GM19193 (cell line): ENCODE measurements around the gene TM4SF4.

Source experiments
- POLR2A ChIP-seq: IDR thresholded peaks from 4 replicates; pipeline ENCODE4 v1.6.1; 2011; ENCODE audit not compliant: insufficient read depth, insufficient read length; ENCODE audit errors: extremely low read depth

Gene TM4SF4

DNA sequence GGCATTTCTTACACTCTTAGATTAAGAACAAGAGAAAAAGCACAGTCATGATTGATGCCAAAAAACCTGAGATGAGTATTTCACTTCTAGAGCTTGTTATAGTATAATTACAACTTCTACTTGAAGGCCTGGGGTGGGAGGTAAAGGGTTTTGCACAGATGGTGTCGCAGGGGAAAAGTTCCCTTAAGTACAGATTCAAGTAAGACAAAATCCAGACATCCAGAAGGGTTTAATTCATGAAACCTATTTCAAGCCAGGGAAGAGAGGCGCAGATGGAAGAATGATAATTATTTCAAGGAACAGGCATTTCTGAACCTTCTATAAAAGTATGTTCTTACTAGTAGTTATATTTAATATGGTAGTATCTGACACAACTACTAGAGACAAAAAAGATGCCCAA lies 70.6 kb downstream of the TM4SF4 start:
- no peak for TF ChIP-seq POLR2A

DNA sequence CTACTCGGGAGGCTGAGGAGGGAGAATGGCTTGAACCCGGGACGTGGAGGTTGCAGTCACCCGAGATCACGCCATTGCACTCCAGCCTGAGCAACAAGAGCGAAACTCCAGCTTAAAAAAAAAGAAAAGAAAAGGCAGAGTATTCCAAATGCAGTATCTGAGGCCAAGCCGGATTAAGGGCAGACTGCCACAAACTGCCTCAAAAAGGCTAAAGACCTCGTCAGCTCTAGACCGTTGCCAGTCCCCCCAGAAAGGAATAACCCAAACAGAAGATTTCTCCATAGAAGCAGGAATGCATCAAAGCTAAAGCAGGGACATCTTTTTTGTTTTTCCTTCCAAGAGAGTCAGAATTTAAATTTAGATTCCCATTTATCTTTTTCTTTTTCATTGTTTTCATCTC lies 72.9 kb downstream of the TM4SF4 start:
- no peak for TF ChIP-seq POLR2A

DNA sequence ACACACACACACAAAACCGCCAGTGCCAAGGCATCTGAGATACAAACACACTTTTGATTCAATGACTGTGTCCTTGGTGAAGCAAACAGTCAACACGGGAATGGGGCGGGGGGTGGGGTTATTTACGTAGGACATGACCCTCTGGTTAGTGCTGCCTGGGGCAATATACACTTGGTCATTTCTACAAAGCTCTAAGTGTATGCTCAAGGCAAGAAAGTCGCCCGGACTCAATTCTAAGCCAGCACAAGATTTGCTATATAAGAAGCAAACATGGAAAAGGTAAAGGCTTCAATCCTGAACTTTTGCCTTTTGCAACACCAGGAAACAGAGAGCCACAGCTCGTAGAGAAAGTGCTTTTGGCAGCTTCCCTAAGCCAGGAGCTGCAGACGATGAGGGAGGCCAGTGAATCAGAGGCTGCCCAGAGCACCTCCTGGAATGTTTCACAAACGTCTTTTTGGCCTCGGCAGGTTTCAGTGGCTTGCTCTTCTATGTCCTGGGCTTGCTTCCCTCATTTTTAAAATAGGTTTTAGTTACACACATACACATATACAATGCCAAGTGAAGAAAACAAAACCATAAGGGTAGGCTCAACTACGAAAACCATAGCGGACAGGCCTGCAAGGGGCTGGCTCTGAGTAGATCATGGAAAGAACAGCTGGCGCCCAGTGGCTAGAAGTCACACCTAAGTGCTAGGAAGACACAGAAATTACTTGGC lies 73.6 kb downstream of the TM4SF4 start:
- no peak for TF ChIP-seq POLR2A

DNA sequence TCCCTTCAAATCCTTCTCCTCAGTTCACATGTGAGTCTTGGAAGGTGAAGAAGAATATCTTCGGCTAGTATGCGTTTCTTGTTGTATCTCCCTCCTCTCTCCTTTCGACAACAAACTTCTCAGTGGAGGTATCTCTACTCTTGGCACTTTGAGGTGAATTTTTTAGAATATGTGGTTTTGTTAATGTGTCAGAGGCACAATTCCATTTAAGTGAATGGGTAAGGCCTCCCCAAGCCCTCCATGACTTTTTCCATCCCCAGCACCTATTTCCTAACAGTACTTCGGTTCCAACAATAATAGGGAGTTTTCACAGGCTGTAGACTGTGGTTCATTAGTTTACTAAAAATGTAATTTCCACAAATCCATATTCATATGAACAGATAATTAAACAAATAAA lies 74.2 kb downstream of the TM4SF4 start:
- no peak for TF ChIP-seq POLR2A

DNA sequence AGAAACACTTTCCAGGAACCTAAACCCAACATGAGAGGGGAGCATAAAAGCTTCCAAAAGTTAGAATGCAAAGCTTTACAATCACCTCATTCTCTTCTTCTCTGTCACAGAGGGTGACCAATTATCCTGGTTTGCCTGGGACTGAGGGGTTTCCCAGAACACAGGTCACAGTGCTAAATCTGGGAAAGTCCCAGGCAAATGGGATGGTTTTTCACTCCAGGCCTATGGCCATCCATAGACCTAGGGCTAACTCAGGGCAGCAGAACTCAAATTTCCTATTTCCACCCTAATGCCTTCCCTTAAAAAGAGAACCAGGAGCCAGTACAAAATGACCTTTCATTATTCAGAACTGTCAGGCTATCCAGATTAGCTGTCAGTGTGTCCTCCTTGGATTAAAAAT lies 77.0 kb downstream of the TM4SF4 start:
- TF ChIP-seq POLR2A, result no peak

DNA sequence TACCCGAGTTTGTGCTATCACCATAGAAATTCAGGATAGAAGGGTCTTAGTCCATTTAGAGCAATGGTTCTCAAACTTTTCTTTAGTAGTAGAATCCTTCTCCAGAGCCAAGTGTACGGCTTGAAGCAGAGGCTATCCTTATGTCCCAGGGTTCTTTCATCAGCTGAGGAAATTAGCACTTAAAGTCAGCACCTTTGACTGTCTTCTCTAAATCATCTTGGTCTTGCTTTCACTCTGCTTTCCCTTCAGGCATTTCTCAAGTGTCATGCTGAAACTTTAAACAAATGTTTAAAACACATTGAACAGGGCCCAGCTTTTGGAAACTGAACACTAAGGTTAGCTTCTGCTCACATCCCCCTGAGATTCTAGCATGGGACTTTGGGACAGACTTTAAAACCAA lies 78.2 kb downstream of the TM4SF4 start:
- TF ChIP-seq POLR2A, result no peak
